Measurements from ENCODE around the gene SLC25A17.
"Not testable (repeated sequence)": the region's sequence is repeated elsewhere in the genome, so short reads cannot be mapped to it uniquely, and the experiment has no call there.

The SLC25A17 gene

GRCh38 chr22:40819599-40820140 lies 524 bp upstream of the SLC25A17 start:
- DNase-seq (ENCODE audit: low spot score): peak; percentile 1

- DNase-seq (ENCODE audit: low spot score): peak; percentile 14
Measured at GRCh38 chr22:40818192-40818746, 877 bp downstream of the SLC25A17 start.

- DNase-seq (ENCODE audit: low spot score): no peak
Measured at GRCh38 chr22:40817737-40818136, 1.4 kb downstream of the SLC25A17 start.

- DNase-seq (ENCODE audit: low spot score): no peak
Measured at GRCh38 chr22:40813912-40814315, 5.2 kb downstream of the SLC25A17 start.

GRCh38 chr22:40808018-40808841 lies 10.9 kb downstream of the SLC25A17 start:
- no peak for DNase-seq (ENCODE audit: low spot score)

- DNase-seq (ENCODE audit: low spot score): no peak
Measured at GRCh38 chr22:40806711-40807110, 12.4 kb downstream of the SLC25A17 start.

GRCh38 chr22:40805699-40806203 lies 13.4 kb downstream of the SLC25A17 start:
- DNase-seq (ENCODE audit: low spot score): no peak

- DNase-seq (ENCODE audit: low spot score): no peak
Measured at GRCh38 chr22:40805239-40805638, 13.9 kb downstream of the SLC25A17 start.

GRCh38 chr22:40803321-40803720 lies 15.8 kb downstream of the SLC25A17 start:
- no peak for DNase-seq (ENCODE audit: low spot score)

- DNase-seq (ENCODE audit: low spot score): no peak
Measured at GRCh38 chr22:40799008-40799407, 20.1 kb downstream of the SLC25A17 start.

GRCh38 chr22:40797427-40797826 lies 21.7 kb downstream of the SLC25A17 start:
- no peak for DNase-seq (ENCODE audit: low spot score)

GRCh38 chr22:40792451-40792850 lies 26.7 kb downstream of the SLC25A17 start:
- no peak for DNase-seq (ENCODE audit: low spot score)

GRCh38 chr22:40791241-40791640 lies 27.9 kb downstream of the SLC25A17 start:
- DNase-seq (ENCODE audit: low spot score): no peak

- DNase-seq (ENCODE audit: low spot score): no peak
Measured at GRCh38 chr22:40789131-40789530, 30.0 kb downstream of the SLC25A17 start.

GRCh38 chr22:40782521-40782920 lies 36.6 kb downstream of the SLC25A17 start:
- DNase-seq (ENCODE audit: low spot score): no peak

GRCh38 chr22:40781749-40782148 lies 37.4 kb downstream of the SLC25A17 start:
- DNase-seq (ENCODE audit: low spot score): not testable (repeated sequence)

GRCh38 chr22:40769761-40770160 lies 49.4 kb downstream of the SLC25A17 start:
- no peak for DNase-seq (ENCODE audit: low spot score)

- DNase-seq (ENCODE audit: low spot score): no peak
Measured at GRCh38 chr22:40768206-40768605, 50.9 kb downstream of the SLC25A17 start.

- no peak for DNase-seq (ENCODE audit: low spot score)
Measured at GRCh38 chr22:40766956-40767355, 52.2 kb downstream of the SLC25A17 start.

GRCh38 chr22:40764763-40765441 lies 54.2 kb downstream of the SLC25A17 start:
- peak; percentile 10 for DNase-seq (ENCODE audit: low spot score)

- no peak for DNase-seq (ENCODE audit: low spot score)
Measured at GRCh38 chr22:40759294-40759840, 59.8 kb downstream of the SLC25A17 start.

- not testable (repeated sequence) for DNase-seq (ENCODE audit: low spot score)
Measured at GRCh38 chr22:40758851-40759250, 60.3 kb downstream of the SLC25A17 start.

Measured in CD4-positive, alpha-beta T cell treated with Interleukin-15 for 4 hours (primary cell).